H9 (cell line): ENCODE measurements around the gene FGF11. TPM values are rescaled to one million over a fixed set of nuclear protein-coding genes. Genes with fewer than 3 reads are reported as not detected.

Experiments used
- DNase-seq: peaks from one replicate; pipeline ENCODE4 v3.0.0-alpha.2; 2017
- H2AFZ ChIP-seq: one replicate; pipeline ENCODE4 v1.6.1; 2013; ENCODE audit warnings: mild to moderate bottlenecking, low read length, control low read depth, moderate library complexity
- H2AK5ac ChIP-seq: 2 replicates; pipeline ENCODE4 v1.6.1; 2013; ENCODE audit warnings: low read length, control low read depth, mixed read lengths; ENCODE audit not compliant: insufficient read length
- H2BK120ac ChIP-seq: one replicate; pipeline ENCODE4 v1.6.1; 2013; ENCODE audit warnings: low read depth, mild to moderate bottlenecking, low read length, control low read depth, inconsistent platforms; ENCODE audit not compliant: poor library complexity, severe bottlenecking
- H2BK12ac ChIP-seq: 2 replicates; pipeline ENCODE4 v1.6.1; 2013; ENCODE audit warnings: low read length, control low read depth, mixed read lengths, low read depth; ENCODE audit not compliant: insufficient read length
- H2BK15ac ChIP-seq: 2 replicates; pipeline ENCODE4 v1.6.1; 2013; ENCODE audit warnings: low read depth, low read length, control low read depth
- H2BK20ac ChIP-seq: one replicate; pipeline ENCODE4 v1.6.1; 2013; ENCODE audit warnings: low read depth, mild to moderate bottlenecking, low read length, control low read depth, inconsistent platforms; ENCODE audit not compliant: poor library complexity, severe bottlenecking
- H2BK5ac ChIP-seq: 2 replicates; pipeline ENCODE4 v1.6.1; 2013; ENCODE audit warnings: low read length, control low read depth, mixed read lengths; ENCODE audit not compliant: insufficient read length
- H3K14ac ChIP-seq: 2 replicates; pipeline ENCODE4 v1.6.1; 2013; ENCODE audit warnings: low read length, control low read depth; ENCODE audit not compliant: insufficient read depth
- H3K18ac ChIP-seq: 2 replicates; pipeline ENCODE4 v1.6.1; 2013; ENCODE audit warnings: low read depth, mild to moderate bottlenecking, mixed read lengths, low read length, control low read depth; ENCODE audit not compliant: insufficient read length
- H3K23ac ChIP-seq: 2 replicates; pipeline ENCODE4 v1.6.1; 2013; ENCODE audit warnings: low read length, control low read depth, mixed read lengths, low read depth; ENCODE audit not compliant: insufficient read length
- H3K23me2 ChIP-seq: 2 replicates; pipeline ENCODE4 v1.6.1; 2013; ENCODE audit warnings: low read depth, mild to moderate bottlenecking, mixed read lengths, low read length, control low read depth; ENCODE audit not compliant: insufficient read length, poor library complexity, severe bottlenecking
- H3K27ac ChIP-seq: 2 replicates; pipeline ENCODE4 v1.5.1; 2013; ENCODE audit warnings: low read length, control low read depth, mixed read lengths, low read depth; ENCODE audit not compliant: insufficient read length
- H3K27me3 ChIP-seq: 2 replicates; pipeline ENCODE4 v1.6.1; 2013; ENCODE audit warnings: low read length, control low read depth, inconsistent platforms; ENCODE audit not compliant: insufficient read depth
- H3K4ac ChIP-seq: 2 replicates; pipeline ENCODE4 v1.6.1; 2013; ENCODE audit warnings: low read depth, mild to moderate bottlenecking, control low read depth, inconsistent platforms, low read length, moderate library complexity
- H3K4me1 ChIP-seq: 2 replicates; pipeline ENCODE4 v1.6.1; 2013; ENCODE audit warnings: low read length, control low read depth, inconsistent platforms; ENCODE audit not compliant: insufficient read depth
- H3K4me2 ChIP-seq: 2 replicates; pipeline ENCODE4 v1.6.1; 2013; ENCODE audit warnings: low read length, control low read depth, mixed read lengths; ENCODE audit not compliant: insufficient read length, insufficient read depth
- H3K56ac ChIP-seq: 2 replicates; pipeline ENCODE4 v1.6.1; 2013; ENCODE audit warnings: low read depth, mild to moderate bottlenecking, mixed read lengths, low read length, control low read depth; ENCODE audit not compliant: insufficient read length
- H3K79me1 ChIP-seq: 2 replicates; pipeline ENCODE4 v1.6.1; 2013; ENCODE audit warnings: low read depth, mild to moderate bottlenecking, moderate library complexity, low read length, control low read depth, inconsistent platforms; ENCODE audit not compliant: insufficient read depth, poor library complexity, severe bottlenecking
- H3K79me2 ChIP-seq: 2 replicates; pipeline ENCODE4 v1.6.1; 2013; ENCODE audit warnings: low read length, control low read depth, inconsistent platforms; ENCODE audit not compliant: insufficient read depth
- H3K9ac ChIP-seq: 2 replicates; pipeline ENCODE4 v1.6.1; 2013; ENCODE audit warnings: low read length, control low read depth, mixed read lengths; ENCODE audit not compliant: insufficient read length; ENCODE audit errors: extremely low read depth
- H3K9me3 ChIP-seq: one replicate; pipeline ENCODE4 v1.6.1; 2013; ENCODE audit warnings: low read depth, low read length, inconsistent platforms; ENCODE audit not compliant: control insufficient read depth
- H3T11ph ChIP-seq: one replicate; pipeline ENCODE4 v1.6.1; 2013; ENCODE audit warnings: mild to moderate bottlenecking, low read length, control low read depth, inconsistent platforms
- H4K20me1 ChIP-seq: one replicate; pipeline ENCODE4 v1.6.1; 2013; ENCODE audit not compliant: control insufficient read depth, insufficient read length, insufficient read depth
- H4K5ac ChIP-seq: 2 replicates; pipeline ENCODE4 v1.6.1; 2013; ENCODE audit warnings: low read depth, mild to moderate bottlenecking, mixed read lengths, low read length, control low read depth; ENCODE audit not compliant: insufficient read length
- H4K8ac ChIP-seq: replicated peaks from 2 replicates; pipeline ENCODE4 v1.6.1; 2013; ENCODE audit warnings: low read length, control low read depth, mixed read lengths, low read depth; ENCODE audit not compliant: insufficient read length
- H4K91ac ChIP-seq: 2 replicates; pipeline ENCODE4 v1.6.1; 2013; ENCODE audit warnings: low read depth, mild to moderate bottlenecking, moderate library complexity, mixed read lengths, low read length, control low read depth; ENCODE audit not compliant: insufficient read length
- H3K27ac Mint-ChIP-seq, 3 experiments: 2 replicates in 2 of 3; 3 replicates in 1 of 3; pipeline ENCODE4 v1.8.0; 2020 to 2021; ENCODE audit warnings: mixed read lengths in 3 of 3, mild to moderate bottlenecking in 1 of 3, moderate library complexity in 1 of 3
- H3K27me3 Mint-ChIP-seq: 2 replicates; pipeline ENCODE4 v1.8.0; 2021; ENCODE audit warnings: low read depth, mild to moderate bottlenecking, moderate library complexity, mixed read lengths
- H3K36me3 Mint-ChIP-seq, 3 experiments: 2 replicates in 2 of 3; 3 replicates in 1 of 3; pipeline ENCODE4 v1.8.0; 2020 to 2021; ENCODE audit warnings: low read depth in 3 of 3, mixed read lengths in 3 of 3; ENCODE audit not compliant: insufficient read depth in 1 of 3
- H3K4me1 Mint-ChIP-seq, 2 experiments: 2 replicates each; pipeline ENCODE4 v1.8.0; 2020; ENCODE audit warnings: mixed read lengths in 2 of 2
- H3K4me3 Mint-ChIP-seq, 2 experiments: 2 replicates in 1 of 2; 3 replicates in 1 of 2; pipeline ENCODE4 v1.8.0; 2020 to 2021; ENCODE audit warnings: mild to moderate bottlenecking in 2 of 2, mixed read lengths in 2 of 2, moderate library complexity in 1 of 2
- H3K9me3 Mint-ChIP-seq, 2 experiments: 2 replicates in 1 of 2; 3 replicates in 1 of 2; pipeline ENCODE4 v1.8.0; 2020; ENCODE audit warnings: mild to moderate bottlenecking in 2 of 2, mixed read lengths in 2 of 2, moderate library complexity in 1 of 2
- WGBS: extraction: QIAGEN DNeasy Blood & Tissue Kit; methylation state at CpG from one replicate; pipeline ENCODE4 v1.1.7; 2013; ENCODE audit warnings: missing lambda C conversion rate, low lambda C conversion rate, mixed read lengths; ENCODE audit not compliant: insufficient read length; ENCODE audit errors: extremely low coverage; 5-methylcytosine and 5-hydroxymethylcytosine counted together
- total RNA-seq: library from RNA; stranded (reverse); gene quantifications from 2 replicates; pipeline ENCODE4 v1.2.1, GENCODE V29; 2021
- TF ChIP-seq, protein P1 (sequence below): fragments of 200-600 bp; sonication (generic); conservative IDR thresholded peaks from 3 replicates; pipeline ENCODE4 v1.8.0; 2021; ENCODE audit warnings: antibody characterized with exemption, mild to moderate bottlenecking

The FGF11 gene
- total RNA-seq, 1 experiment from 2014 or later: 15.2 TPM

GRCh38 chr17:7483255-7484066, 44.1 kb downstream of the FGF11 start:
- H3T11ph ChIP-seq: peak overlapping the region; percentile 93
- H2BK5ac ChIP-seq: peak overlapping the region; percentile 91
- peaks cover 13 to 21% (median 14%) of the 10 kb centered on the region in 3 experiments; a peak in 6 of 7 replicates for H3K36me3 Mint-ChIP-seq
- peak overlapping the region; percentile 90 for H3K27ac ChIP-seq
- H4K91ac ChIP-seq: no peak overlapping the region
- H2BK120ac ChIP-seq: peak overlapping the region; percentile 100
- peak overlapping the region; percentile 97 for H2BK12ac ChIP-seq
- H2AFZ ChIP-seq: peak overlapping the region; percentile 99
- peak overlapping the region; percentile 99; the same call in 1 of the 2 replicates for H3K14ac ChIP-seq
- TF ChIP-seq, protein P1, sequence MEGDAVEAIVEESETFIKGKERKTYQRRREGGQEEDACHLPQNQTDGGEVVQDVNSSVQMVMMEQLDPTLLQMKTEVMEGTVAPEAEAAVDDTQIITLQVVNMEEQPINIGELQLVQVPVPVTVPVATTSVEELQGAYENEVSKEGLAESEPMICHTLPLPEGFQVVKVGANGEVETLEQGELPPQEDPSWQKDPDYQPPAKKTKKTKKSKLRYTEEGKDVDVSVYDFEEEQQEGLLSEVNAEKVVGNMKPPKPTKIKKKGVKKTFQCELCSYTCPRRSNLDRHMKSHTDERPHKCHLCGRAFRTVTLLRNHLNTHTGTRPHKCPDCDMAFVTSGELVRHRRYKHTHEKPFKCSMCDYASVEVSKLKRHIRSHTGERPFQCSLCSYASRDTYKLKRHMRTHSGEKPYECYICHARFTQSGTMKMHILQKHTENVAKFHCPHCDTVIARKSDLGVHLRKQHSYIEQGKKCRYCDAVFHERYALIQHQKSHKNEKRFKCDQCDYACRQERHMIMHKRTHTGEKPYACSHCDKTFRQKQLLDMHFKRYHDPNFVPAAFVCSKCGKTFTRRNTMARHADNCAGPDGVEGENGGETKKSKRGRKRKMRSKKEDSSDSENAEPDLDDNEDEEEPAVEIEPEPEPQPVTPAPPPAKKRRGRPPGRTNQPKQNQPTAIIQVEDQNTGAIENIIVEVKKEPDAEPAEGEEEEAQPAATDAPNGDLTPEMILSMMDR: no peak
- no peaks in the 10 kb centered on the region for H3K9me3 ChIP-seq
- peak overlapping the region; percentile 81 for H3K4me2 ChIP-seq
- peak; percentile 97 for DNase-seq
- no peaks in the 10 kb centered on the region for H3K27me3 Mint-ChIP-seq
- no peak overlapping the region for H2BK15ac ChIP-seq
- peak overlapping the region; percentile 99 to 100 (median 99) for H3K27ac Mint-ChIP-seq
- peak overlapping the region; percentile 87 for H3K56ac ChIP-seq
- H3K79me1 ChIP-seq: peaks cover 4% of the 10 kb centered on the region
- no peaks in the 10 kb centered on the region for H3K9me3 Mint-ChIP-seq
- peak overlapping the region; percentile 98 for H3K9ac ChIP-seq
- no CpG with 5 or more reads among the region's 38 CpGs for WGBS
- no peak overlapping the region for H4K5ac ChIP-seq
- H4K20me1 ChIP-seq: no peaks in the 10 kb centered on the region
- peak overlapping the region; percentile 91 to 96 for H3K4me3 Mint-ChIP-seq
- H3K4me1 ChIP-seq: peaks cover 2% of the 10 kb centered on the region; the same call in 1 of the 2 replicates
- H3K23ac ChIP-seq: no peak overlapping the region
- no peaks in the 10 kb centered on the region for H3K27me3 ChIP-seq
- no peak overlapping the region for H4K8ac ChIP-seq
- H2AK5ac ChIP-seq: no peak overlapping the region
- H3K4ac ChIP-seq: no peak overlapping the region; the same call in 1 of the 2 replicates
- peaks cover 17% of the 10 kb centered on the region for H3K23me2 ChIP-seq
- H3K18ac ChIP-seq: peak overlapping the region; percentile 99
- H3K79me2 ChIP-seq: peaks cover 21% of the 10 kb centered on the region
- no peak overlapping the region for H2BK20ac ChIP-seq
- peaks cover 49 to 65% of the 10 kb centered on the region in 2 experiments for H3K4me1 Mint-ChIP-seq
